CD14-positive monocyte (primary cell): Measurements from ENCODE around the gene FADS1. TPM values are rescaled to one million over a fixed set of nuclear protein-coding genes. Genes with fewer than 3 reads are reported as not detected.

ENCODE experiments used
- DNase-seq, 3 donors: peaks; one replicate each; pipeline ENCODE4 v3.0.0-alpha.2; 2011 to 2022
- H2AFZ ChIP-seq: 2 replicates; pipeline ENCODE4 v1.6.0; 2012; ENCODE audit warnings: mild to moderate bottlenecking, low read depth, low read length, inconsistent platforms; ENCODE audit not compliant: insufficient read depth, poor library complexity, severe bottlenecking
- H3K27ac ChIP-seq, 2 donors: 1 replicate in 1 of 2; 2 replicates in 1 of 2; pipeline ENCODE4 v1.5.1; 2012 to 2013; ENCODE audit warnings: low read length in 2 of 2, control low read depth in 1 of 2, inconsistent platforms in 1 of 2, low read depth in 1 of 2, mild to moderate bottlenecking in 1 of 2
- H3K27me3 ChIP-seq, 2 donors: one replicate each; pipeline versions ENCODE4 v1.6.0 to v1.6.1; 2011 to 2013; ENCODE audit warnings: low read length in 2 of 2; ENCODE audit not compliant: control insufficient read depth in 2 of 2, insufficient read depth in 2 of 2
- H3K36me3 ChIP-seq, 2 donors: replicated peaks in 1 of 2; 1 replicate in 1 of 2; 2 replicates in 1 of 2; pipeline versions ENCODE4 v1.5.1 to v1.6.1; 2012 to 2013; ENCODE audit warnings: low read length in 2 of 2, control low read depth in 1 of 2, inconsistent platforms in 1 of 2, mild to moderate bottlenecking in 1 of 2; ENCODE audit not compliant: insufficient read depth in 2 of 2, control insufficient read depth in 1 of 2
- H3K4me1 ChIP-seq, 2 donors: 1 replicate in 1 of 2; 2 replicates in 1 of 2; pipeline versions ENCODE4 v1.5.1 to v1.6.1; 2012 to 2013; ENCODE audit warnings: low read length in 2 of 2, control low read depth in 1 of 2, inconsistent platforms in 1 of 2, mild to moderate bottlenecking in 1 of 2, moderate library complexity in 1 of 2; ENCODE audit not compliant: insufficient read depth in 2 of 2, control insufficient read depth in 1 of 2
- H3K4me2 ChIP-seq: replicated peaks from 2 replicates; pipeline ENCODE3; 2012; ENCODE audit warnings: low read length, moderate library complexity, mild to moderate bottlenecking; ENCODE audit not compliant: poor library complexity, severe bottlenecking; ENCODE audit errors: extremely low read depth
- H3K4me3 ChIP-seq, 3 experiments: fragments of 200-600 bp in 1 of 3; sonication (generic) in 1 of 3; replicated peaks in 1 of 3; 1 replicate in 2 of 3; 2 replicates in 1 of 3; pipeline ENCODE4 v1.5.1; 2011 to 2013; ENCODE audit warnings: low read length in 3 of 3, mild to moderate bottlenecking in 3 of 3, control low read depth in 2 of 3, low read depth in 2 of 3, inconsistent platforms in 1 of 3, moderate library complexity in 1 of 3
- H3K79me2 ChIP-seq: 2 replicates; pipeline ENCODE4 v1.6.0; 2012; ENCODE audit warnings: mild to moderate bottlenecking, control low read depth, inconsistent platforms, low read length, moderate library complexity; ENCODE audit not compliant: insufficient read depth
- H3K9ac ChIP-seq: 2 replicates; pipeline ENCODE4 v1.6.0; 2017; ENCODE audit warnings: low read length, mild to moderate bottlenecking; ENCODE audit not compliant: insufficient read depth, poor library complexity, severe bottlenecking
- H3K9me3 ChIP-seq, 2 donors: replicated peaks in 1 of 2; 1 replicate in 1 of 2; 2 replicates in 1 of 2; pipeline versions ENCODE4 v1.5.1 to v1.6.1; 2012 to 2013; ENCODE audit warnings: low read length in 2 of 2, control low read depth in 1 of 2; ENCODE audit not compliant: control insufficient read depth in 1 of 2, insufficient read depth in 1 of 2
- H4K20me1 ChIP-seq: 2 replicates; pipeline ENCODE4 v1.6.0; 2012; ENCODE audit warnings: mild to moderate bottlenecking, low read length, control low read depth, moderate library complexity; ENCODE audit not compliant: insufficient read depth
- H3K27ac Mint-ChIP-seq, 7 donors: one replicate each; pipeline ENCODE4 v1.8.0; 2020; ENCODE audit warnings: mild to moderate bottlenecking in 7 of 7, mixed read lengths in 7 of 7, moderate library complexity in 6 of 7, inconsistent platforms in 2 of 7
- H3K27me3 Mint-ChIP-seq, 3 donors: one replicate each; pipeline ENCODE4 v1.8.0; 2021 to 2022; ENCODE audit warnings: low read depth in 3 of 3, mild to moderate bottlenecking in 3 of 3, mixed read lengths in 3 of 3, moderate library complexity in 3 of 3, inconsistent platforms in 1 of 3
- H3K36me3 Mint-ChIP-seq, 2 donors: one replicate each; pipeline ENCODE4 v1.8.0; 2020; ENCODE audit warnings: mixed read lengths in 2 of 2, inconsistent platforms in 1 of 2, mild to moderate bottlenecking in 1 of 2
- H3K4me1 Mint-ChIP-seq: one replicate; pipeline ENCODE4 v1.8.0; 2020; ENCODE audit warnings: mild to moderate bottlenecking, mixed read lengths
- H3K4me3 Mint-ChIP-seq, 2 donors: one replicate each; pipeline ENCODE4 v1.8.0; 2020; ENCODE audit warnings: mild to moderate bottlenecking in 2 of 2, mixed read lengths in 2 of 2, moderate library complexity in 1 of 2
- H3K9me3 Mint-ChIP-seq, 7 donors: one replicate each; pipeline ENCODE4 v1.8.0; 2020 to 2022; ENCODE audit warnings: mixed read lengths in 7 of 7, mild to moderate bottlenecking in 6 of 7, moderate library complexity in 6 of 7, inconsistent platforms in 2 of 7
- CTCF ChIP-seq: fragments of 200-600 bp; IDR thresholded peaks from one replicate; pipeline ENCODE4 v1.8.0; 2022; ENCODE audit warnings: antibody characterized with exemption, mild to moderate bottlenecking
- WGBS: methylation state at CpG from one replicate; pipeline ENCODE4 v1.1.5; 2013; ENCODE audit warnings: missing lambda C conversion rate; ENCODE audit not compliant: insufficient coverage; 5-methylcytosine and 5-hydroxymethylcytosine counted together
- intact Hi-C, 2 donors: fragments of 100-400 bp; cut with micrococcal nuclease; formaldehyde crosslinking; loops; one replicate each; pipeline versions ENCODE4 v1.15.0 to v1.15.1; 2023
- polyA plus RNA-seq, 3 donors: library from polyadenylated mRNA; depleted of rRNA in 1 of 3; unstranded in 2 of 3; stranded (reverse) in 1 of 3; fragments of 300-500 nt in 2 of 3; fragments of >200 nt in 1 of 3; fragmentation: Illumina TruSeq in 2 of 3; gene quantifications; 1 replicate in 2 of 3; 2 replicates in 1 of 3; pipeline ENCODE4 v1.2.3, GENCODE V29; 2012 to 2021

Gene FADS1
- polyA plus RNA-seq, 3 donors, result 10.6 to 31.8 (median 29.2) TPM

- H3K36me3 Mint-ChIP-seq, result no peaks in the 10 kb centered on the region
- H3K4me1 Mint-ChIP-seq, result peaks cover 19% of the 10 kb centered on the region
- H3K36me3 ChIP-seq, result no peaks in the 10 kb centered on the region
- H3K4me3 ChIP-seq, result peak overlapping the region; percentile 12 to 67 (median 30)
- H3K27ac ChIP-seq, result no peak overlapping the region
- H3K79me2 ChIP-seq, result no peaks in the 10 kb centered on the region
- peaks cover 14 to 29% (median 22%) of the 10 kb centered on the region in 3 donors for H3K27me3 Mint-ChIP-seq
- H3K9ac ChIP-seq, result peak overlapping the region; percentile 10
- H3K9me3 ChIP-seq, result no peaks in the 10 kb centered on the region
- peaks cover 0 to 3% (median 0%) of the 10 kb centered on the region in 7 donors for H3K9me3 Mint-ChIP-seq
- H2AFZ ChIP-seq, result peak overlapping the region; percentile 69
- H3K27me3 ChIP-seq, result peaks cover 0 to 8% of the 10 kb centered on the region in 2 donors
- intact Hi-C loops, result no loop called here
- WGBS, result 19% methylated on average over 47 of the region's 67 CpGs
- peaks cover 14 to 24% of the 10 kb centered on the region in 2 donors for H3K4me1 ChIP-seq
- peak overlapping the region in 1 of 7 donors; percentile 25 for H3K27ac Mint-ChIP-seq
- H3K4me2 ChIP-seq, result peak overlapping the region; percentile 75
- H3K4me3 Mint-ChIP-seq, result peak overlapping the region; percentile 66 to 85
- TF ChIP-seq CTCF, result no peak
- no peaks in the 10 kb centered on the region for H4K20me1 ChIP-seq
- peak in 1 of 3 donors; percentile 29 for DNase-seq
These were observed 39.3 kb downstream of the FADS1 start for GRCh38 chr11:61777234-61778090.

- peak; percentile 90 for TF ChIP-seq CTCF
- intact Hi-C loops, result no loop called here
- H3K9ac ChIP-seq, result peak overlapping the region; percentile 10
- H3K4me3 Mint-ChIP-seq, result peak overlapping the region; percentile 20 to 85
- H3K9me3 Mint-ChIP-seq, result peaks cover 0 to 3% (median 0%) of the 10 kb centered on the region in 7 donors
- H3K36me3 Mint-ChIP-seq, result no peaks in the 10 kb centered on the region
- peak overlapping the region; percentile 69 for H2AFZ ChIP-seq
- no peaks in the 10 kb centered on the region for H3K36me3 ChIP-seq
- H3K4me3 ChIP-seq, result peak overlapping the region in 1 of 3 experiments; percentile 67
- peak; percentile 41 to 56 (median 43) for DNase-seq
- H3K4me1 Mint-ChIP-seq, result peaks cover 22% of the 10 kb centered on the region
- no peaks in the 10 kb centered on the region for H3K9me3 ChIP-seq
- 64% methylated on average over 7 of the region's 9 CpGs for WGBS
- peaks cover 18 to 30% of the 10 kb centered on the region in 2 donors for H3K4me1 ChIP-seq
- no peak overlapping the region for H3K27ac ChIP-seq
- no peaks in the 10 kb centered on the region for H3K79me2 ChIP-seq
- H4K20me1 ChIP-seq, result no peaks in the 10 kb centered on the region
- H3K27me3 Mint-ChIP-seq, result peaks cover 14 to 29% (median 22%) of the 10 kb centered on the region in 3 donors
- peak overlapping the region; percentile 75 for H3K4me2 ChIP-seq
- H3K27me3 ChIP-seq, result peaks cover 0 to 8% of the 10 kb centered on the region in 2 donors
- H3K27ac Mint-ChIP-seq, result no peak overlapping the region
These were observed 40.2 kb downstream of the FADS1 start for GRCh38 chr11:61776561-61777075.
